Mesendoderm (in vitro differentiated cells): ENCODE measurements around the gene CPOX.

ENCODE experiments used
- DNase-seq: peaks from one replicate; pipeline ENCODE4 v3.0.0; 2013
- H2AK5ac ChIP-seq: 2 replicates; pipeline ENCODE4 v1.6.1; 2013; ENCODE audit warnings: low read length, inconsistent platforms
- H2BK120ac ChIP-seq: 2 replicates; pipeline ENCODE4 v1.6.1; 2013; ENCODE audit warnings: low read depth, mild to moderate bottlenecking, low read length, moderate library complexity, mixed read lengths
- H2BK15ac ChIP-seq: replicated peaks from 2 replicates; pipeline ENCODE4 v1.6.1; 2013; ENCODE audit warnings: low read depth, mild to moderate bottlenecking, moderate library complexity
- H2BK5ac ChIP-seq: 2 replicates; pipeline ENCODE4 v1.6.1; 2013; ENCODE audit warnings: low read length, inconsistent platforms
- H3K18ac ChIP-seq: 2 replicates; pipeline ENCODE4 v1.6.1; 2013; ENCODE audit warnings: mild to moderate bottlenecking, low read length, mixed read lengths
- H3K23ac ChIP-seq: one replicate; pipeline ENCODE4 v1.6.1; 2013; ENCODE audit warnings: low read length
- H3K27ac ChIP-seq: 2 replicates; pipeline ENCODE4 v1.5.1; 2013; ENCODE audit warnings: low read depth, mild to moderate bottlenecking, inconsistent platforms, low read length, moderate library complexity
- H3K27me3 ChIP-seq: 2 replicates; pipeline ENCODE4 v1.6.1; 2013; ENCODE audit warnings: low read length, control low read depth, mild to moderate bottlenecking, inconsistent platforms; ENCODE audit not compliant: insufficient read depth, poor library complexity
- H3K36me3 ChIP-seq: 2 replicates; pipeline ENCODE4 v1.6.1; 2013; ENCODE audit warnings: low read length, inconsistent platforms; ENCODE audit not compliant: control insufficient read depth, insufficient read depth
- H3K4ac ChIP-seq: one replicate; pipeline ENCODE4 v1.6.1; 2013; ENCODE audit warnings: low read depth, mild to moderate bottlenecking, low read length, moderate library complexity
- H3K4me1 ChIP-seq: 2 replicates; pipeline ENCODE4 v1.6.1; 2013; ENCODE audit warnings: low read depth, low read length, inconsistent platforms; ENCODE audit not compliant: control insufficient read depth
- H3K4me2 ChIP-seq: 2 replicates; pipeline ENCODE4 v1.6.1; 2013; ENCODE audit warnings: low read length
- H3K4me3 ChIP-seq: 2 replicates; pipeline ENCODE4 v1.5.1; 2013; ENCODE audit warnings: mild to moderate bottlenecking, low read length
- H3K56ac ChIP-seq: one replicate; pipeline ENCODE4 v1.6.1; 2013; ENCODE audit warnings: low read length
- H3K79me1 ChIP-seq: 2 replicates; pipeline ENCODE4 v1.6.1; 2013; ENCODE audit warnings: low read length, inconsistent platforms
- H3K79me2 ChIP-seq: 2 replicates; pipeline ENCODE4 v1.6.1; 2013; ENCODE audit warnings: mild to moderate bottlenecking, low read length; ENCODE audit not compliant: control insufficient read depth, insufficient read depth
- H3K9ac ChIP-seq: 2 replicates; pipeline ENCODE4 v1.6.1; 2013; ENCODE audit warnings: low read length, inconsistent platforms
- H4K5ac ChIP-seq: one replicate; pipeline ENCODE4 v1.6.1; 2013; ENCODE audit warnings: low read length
- H4K8ac ChIP-seq: one replicate; pipeline ENCODE4 v1.6.1; 2013; ENCODE audit warnings: low read depth, mild to moderate bottlenecking, control low read depth, low read length, moderate library complexity
- WGBS: extraction: QIAGEN DNeasy Blood & Tissue Kit; methylation state at CpG from one replicate; pipeline ENCODE4 v1.1.7; 2013; ENCODE audit warnings: low lambda C conversion rate, missing lambda C conversion rate; ENCODE audit not compliant: insufficient coverage; ENCODE audit errors: extremely low coverage; 5-methylcytosine and 5-hydroxymethylcytosine counted together

CPOX gene

DNA sequence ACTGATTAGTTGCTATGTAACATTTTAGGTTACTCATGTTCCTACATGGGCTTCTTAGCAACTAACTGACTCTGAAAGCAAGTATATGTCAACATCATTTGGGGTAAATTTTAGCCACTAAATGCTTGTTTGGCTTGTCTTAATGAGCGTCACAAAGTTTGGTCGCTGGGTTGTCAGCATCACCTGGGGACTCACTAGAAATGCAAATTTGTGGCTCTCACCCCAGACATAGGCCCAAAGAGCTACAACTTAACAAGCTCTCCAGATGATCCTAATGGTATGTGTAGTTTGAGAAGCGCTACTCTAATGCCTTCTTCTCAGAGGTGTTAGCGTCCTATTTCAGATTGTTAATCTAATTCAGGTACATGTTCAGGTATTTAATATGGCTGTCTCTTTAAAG lies 32.7 kb upstream of the CPOX start:
- Histone ChIP-seq H3K4me3 (no peak overlapping the region), H2BK120ac (no peak overlapping the region), H4K5ac (no peak overlapping the region), H3K23ac (no peak overlapping the region), H3K4me1 (no peaks in the 10 kb centered on the region), H3K36me3 (no peaks in the 10 kb centered on the region), H3K27ac (no peak overlapping the region), H3K79me2 (no peaks in the 10 kb centered on the region), H3K4ac (no peak overlapping the region), H2AK5ac (no peak overlapping the region), H2BK15ac (no peak overlapping the region), H3K79me1 (no peaks in the 10 kb centered on the region), H3K27me3 (no peaks in the 10 kb centered on the region), H2BK5ac (no peak overlapping the region), H3K4me2 (no peak overlapping the region), H3K18ac (no peak overlapping the region), H4K8ac (no peak overlapping the region), H3K56ac (no peak overlapping the region), H3K9ac (no peak overlapping the region)
- WGBS = no CpG with 5 or more reads among the region's 4 CpGs
- no peak for DNase-seq

DNA sequence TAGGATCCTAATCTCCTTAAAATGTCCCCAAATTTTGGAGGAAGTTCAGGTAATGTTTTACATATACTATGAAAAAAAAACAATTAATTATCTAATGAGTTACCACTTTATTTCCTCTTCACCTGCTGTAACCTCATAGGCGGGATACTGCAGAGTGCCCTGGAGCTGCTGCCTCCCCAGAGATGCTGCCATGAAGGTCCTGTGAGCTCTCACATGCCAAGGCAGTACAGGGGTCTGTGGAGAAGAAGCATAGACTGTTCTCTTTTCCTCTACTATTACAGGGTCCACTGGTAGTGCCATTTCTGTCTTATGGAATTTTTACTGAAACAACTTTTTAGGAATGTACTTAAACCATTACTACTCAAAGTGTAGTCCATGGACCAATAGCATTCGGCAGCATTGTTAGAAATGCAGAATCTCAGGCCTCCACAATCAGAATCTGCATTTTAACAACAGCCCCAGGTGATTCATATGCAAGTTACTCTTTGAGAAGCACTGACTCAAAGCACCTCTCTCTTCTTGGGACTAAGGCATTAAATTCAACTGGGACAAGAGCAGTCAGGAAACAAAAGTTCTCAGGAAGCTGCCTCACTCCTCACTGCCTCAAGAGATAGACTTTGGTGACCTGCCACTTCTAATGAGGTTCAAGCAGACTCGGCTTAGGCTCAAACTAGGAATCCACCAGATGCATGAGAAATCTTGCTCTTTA lies 30.3 kb upstream of the CPOX start:
- Histone ChIP-seq H2BK120ac (no peak overlapping the region), H4K5ac (no peak overlapping the region), H3K79me2 (no peaks in the 10 kb centered on the region), H2BK5ac (no peak overlapping the region), H2BK15ac (no peak overlapping the region), H3K56ac (no peak overlapping the region), H3K4me3 (no peak overlapping the region), H3K4ac (no peak overlapping the region), H3K23ac (no peak overlapping the region), H3K18ac (no peak overlapping the region), H3K36me3 (no peaks in the 10 kb centered on the region), H3K4me1 (no peaks in the 10 kb centered on the region), H3K27ac (no peak overlapping the region), H3K79me1 (no peaks in the 10 kb centered on the region), H3K27me3 (no peaks in the 10 kb centered on the region), H3K4me2 (no peak overlapping the region), H2AK5ac (no peak overlapping the region), H4K8ac (no peak overlapping the region), H3K9ac (no peak overlapping the region)
- peak; percentile 22 for DNase-seq
- WGBS = no CpG with 5 or more reads among the region's 3 CpGs

DNA sequence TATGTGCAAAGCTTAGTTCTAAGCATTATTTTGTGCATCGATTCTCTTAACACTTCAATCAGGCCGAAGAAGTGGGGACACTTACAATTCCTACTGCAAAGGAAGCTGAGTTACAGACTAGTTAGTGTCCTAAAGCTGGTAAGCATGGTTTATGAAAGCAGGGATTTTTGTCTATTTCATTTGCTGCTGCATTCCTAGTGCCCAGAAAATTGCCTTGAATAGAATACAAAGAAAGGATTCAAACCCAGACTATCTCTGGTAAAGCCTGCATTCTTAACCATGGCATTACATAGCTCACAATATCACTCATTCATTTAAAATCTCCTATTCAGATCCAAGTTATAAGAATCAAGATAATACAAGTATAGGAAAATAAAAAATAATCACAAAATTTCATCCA lies 24.4 kb upstream of the CPOX start:
- no CpG with 5 or more reads among the region's 2 CpGs for WGBS
- Histone ChIP-seq H2BK5ac (no peak overlapping the region), H3K18ac (no peak overlapping the region), H3K79me2 (no peaks in the 10 kb centered on the region), H4K5ac (no peak overlapping the region), H3K4me3 (no peak overlapping the region), H3K36me3 (no peaks in the 10 kb centered on the region), H2BK15ac (no peak overlapping the region), H3K56ac (no peak overlapping the region), H4K8ac (no peak overlapping the region), H3K79me1 (no peaks in the 10 kb centered on the region), H2AK5ac (no peak overlapping the region), H2BK120ac (no peak overlapping the region), H3K23ac (no peak overlapping the region), H3K9ac (no peak overlapping the region), H3K4me2 (no peak overlapping the region), H3K4me1 (no peaks in the 10 kb centered on the region), H3K27me3 (no peaks in the 10 kb centered on the region), H3K27ac (no peak overlapping the region), H3K4ac (no peak overlapping the region)
- DNase-seq = no peak

DNA sequence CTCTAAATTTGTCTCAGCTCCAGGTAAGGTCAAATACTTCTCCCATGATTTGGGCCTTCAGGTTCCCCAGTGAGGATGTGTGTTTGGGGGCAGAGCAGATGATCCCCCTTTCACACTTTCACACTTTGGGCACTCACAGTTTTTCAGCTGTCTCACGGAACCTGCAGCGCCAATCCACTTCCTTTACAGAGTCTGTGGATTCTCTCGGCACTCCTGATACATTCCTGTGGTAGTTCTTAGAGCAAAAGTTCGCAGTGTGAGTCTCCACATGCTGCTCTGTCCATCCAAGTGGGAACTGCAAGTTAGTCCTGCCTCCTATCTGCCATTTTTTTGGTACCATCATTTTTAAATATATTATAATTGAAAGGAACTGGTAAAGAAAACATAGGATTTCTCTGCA lies 20.2 kb upstream of the CPOX start:
- H3K4me2 ChIP-seq = no peak overlapping the region
- no peak overlapping the region for H3K9ac ChIP-seq
- H3K18ac ChIP-seq = no peak overlapping the region
- no peaks in the 10 kb centered on the region for H3K36me3 ChIP-seq
- H3K56ac ChIP-seq = no peak overlapping the region
- no peak overlapping the region for H2BK5ac ChIP-seq
- no peak overlapping the region for H3K27ac ChIP-seq
- peak overlapping the region; percentile 65 for H4K8ac ChIP-seq
- H3K4me1 ChIP-seq = no peaks in the 10 kb centered on the region
- H2BK120ac ChIP-seq = no peak overlapping the region
- DNase-seq = peak; percentile 31
- H3K4ac ChIP-seq = no peak overlapping the region
- no peaks in the 10 kb centered on the region for H3K27me3 ChIP-seq
- no peak overlapping the region for H4K5ac ChIP-seq
- H3K4me3 ChIP-seq = no peak overlapping the region
- no CpG with 5 or more reads among the region's 4 CpGs for WGBS
- H2BK15ac ChIP-seq = no peak overlapping the region
- H3K79me1 ChIP-seq = no peaks in the 10 kb centered on the region
- no peak overlapping the region for H2AK5ac ChIP-seq
- H3K23ac ChIP-seq = no peak overlapping the region
- H3K79me2 ChIP-seq = no peaks in the 10 kb centered on the region

GRCh38 chr3:98612996-98613517 lies 19.6 kb upstream of the CPOX start:
- no peak overlapping the region for H3K4me2 ChIP-seq
- no peak overlapping the region for H3K9ac ChIP-seq
- no peaks in the 10 kb centered on the region for H3K27me3 ChIP-seq
- no peak overlapping the region for H3K4me3 ChIP-seq
- no peak overlapping the region for H2BK120ac ChIP-seq
- no peak overlapping the region for H3K23ac ChIP-seq
- no peak overlapping the region for H3K56ac ChIP-seq
- H4K5ac ChIP-seq = no peak overlapping the region
- H3K18ac ChIP-seq = no peak overlapping the region
- DNase-seq = no peak
- H3K4ac ChIP-seq = no peak overlapping the region
- H2AK5ac ChIP-seq = no peak overlapping the region
- peak overlapping the region; percentile 65 for H4K8ac ChIP-seq
- no peaks in the 10 kb centered on the region for H3K36me3 ChIP-seq
- H3K4me1 ChIP-seq = no peaks in the 10 kb centered on the region
- H2BK5ac ChIP-seq = no peak overlapping the region
- no peaks in the 10 kb centered on the region for H3K79me2 ChIP-seq
- H3K79me1 ChIP-seq = no peaks in the 10 kb centered on the region
- no peak overlapping the region for H2BK15ac ChIP-seq
- no peak overlapping the region for H3K27ac ChIP-seq
- WGBS = no CpG with 5 or more reads among the region's 6 CpGs

DNA sequence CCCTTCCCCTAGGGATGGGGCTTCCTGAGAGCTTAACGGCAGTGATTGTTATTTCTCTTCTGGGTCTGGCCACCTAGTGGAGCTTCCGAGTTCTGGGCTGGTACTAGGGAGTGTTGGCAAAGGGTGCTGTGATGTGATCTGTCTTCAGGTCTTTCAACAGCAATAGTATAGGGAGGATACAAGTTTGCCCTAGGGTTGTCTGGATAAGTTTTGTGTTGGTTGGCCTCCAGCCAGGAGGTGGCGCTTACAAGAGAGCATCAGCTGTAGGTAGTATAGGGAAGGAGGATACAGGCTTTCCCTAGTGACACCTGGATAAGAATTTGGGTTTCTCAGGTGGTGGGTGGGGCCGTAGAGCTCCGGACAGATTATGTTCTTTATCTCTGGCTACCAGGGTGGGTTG lies 19.2 kb upstream of the CPOX start:
- Histone ChIP-seq H3K9ac (no peak overlapping the region), H3K23ac (no peak overlapping the region), H3K27ac (no peak overlapping the region), H3K4me1 (no peaks in the 10 kb centered on the region), H3K56ac (no peak overlapping the region), H3K79me1 (no peaks in the 10 kb centered on the region), H2BK5ac (no peak overlapping the region), H4K5ac (no peak overlapping the region), H3K4me2 (no peak overlapping the region), H3K18ac (no peak overlapping the region), H3K27me3 (no peaks in the 10 kb centered on the region), H2AK5ac (no peak overlapping the region), H4K8ac (no peak overlapping the region), H2BK120ac (no peak overlapping the region), H3K4ac (no peak overlapping the region), H3K4me3 (no peak overlapping the region), H3K79me2 (no peaks in the 10 kb centered on the region), H2BK15ac (no peak overlapping the region), H3K36me3 (no peaks in the 10 kb centered on the region)
- WGBS = no CpG with 5 or more reads among the region's 5 CpGs
- DNase-seq = peak; percentile 80
